Choroid plexus epithelial cell (primary cell): Measurements from ENCODE around the gene SLC25A21.
"Not testable (repeated sequence)": the region's sequence is repeated elsewhere in the genome, so short reads cannot be mapped to it uniquely, and the experiment has no call there.

Experiments
- DNase-seq: peaks from one replicate; pipeline ENCODE4 v3.0.0-alpha.2; 2010; ENCODE audit warnings: low read depth
- H3K4me3 ChIP-seq: 2 replicates; pipeline ENCODE4 v1.5.1; 2011; ENCODE audit warnings: low read depth, mild to moderate bottlenecking, control low read depth, low read length, moderate library complexity
- TF ChIP-seq, protein P1 (sequence below): conservative IDR thresholded peaks from 2 replicates; pipeline ENCODE4 v1.5.1; 2011; ENCODE audit warnings: low read depth, mild to moderate bottlenecking, control low read depth, inconsistent platforms, low read length, moderate library complexity

Gene SLC25A21

DNA sequence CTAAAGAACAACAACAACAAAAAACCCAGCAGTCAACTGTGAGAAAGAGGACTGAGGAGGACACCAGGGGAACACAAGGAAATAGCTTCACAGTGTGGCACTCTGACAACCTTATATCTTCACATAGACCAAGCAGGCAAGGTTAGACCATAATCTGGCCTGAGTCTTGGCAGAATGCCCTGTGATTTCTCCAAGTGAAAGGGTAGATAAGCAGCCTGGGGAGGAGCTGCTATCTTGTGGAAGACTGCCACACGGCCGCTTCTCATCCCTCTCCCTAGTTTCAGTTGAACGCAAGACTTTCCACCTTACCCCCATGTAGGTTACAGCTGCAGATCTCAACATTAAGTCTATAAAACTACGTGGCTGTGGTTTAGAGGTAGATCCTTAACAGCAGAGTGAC is 3.7 kb downstream of the SLC25A21 start:
- TF ChIP-seq, protein P1, sequence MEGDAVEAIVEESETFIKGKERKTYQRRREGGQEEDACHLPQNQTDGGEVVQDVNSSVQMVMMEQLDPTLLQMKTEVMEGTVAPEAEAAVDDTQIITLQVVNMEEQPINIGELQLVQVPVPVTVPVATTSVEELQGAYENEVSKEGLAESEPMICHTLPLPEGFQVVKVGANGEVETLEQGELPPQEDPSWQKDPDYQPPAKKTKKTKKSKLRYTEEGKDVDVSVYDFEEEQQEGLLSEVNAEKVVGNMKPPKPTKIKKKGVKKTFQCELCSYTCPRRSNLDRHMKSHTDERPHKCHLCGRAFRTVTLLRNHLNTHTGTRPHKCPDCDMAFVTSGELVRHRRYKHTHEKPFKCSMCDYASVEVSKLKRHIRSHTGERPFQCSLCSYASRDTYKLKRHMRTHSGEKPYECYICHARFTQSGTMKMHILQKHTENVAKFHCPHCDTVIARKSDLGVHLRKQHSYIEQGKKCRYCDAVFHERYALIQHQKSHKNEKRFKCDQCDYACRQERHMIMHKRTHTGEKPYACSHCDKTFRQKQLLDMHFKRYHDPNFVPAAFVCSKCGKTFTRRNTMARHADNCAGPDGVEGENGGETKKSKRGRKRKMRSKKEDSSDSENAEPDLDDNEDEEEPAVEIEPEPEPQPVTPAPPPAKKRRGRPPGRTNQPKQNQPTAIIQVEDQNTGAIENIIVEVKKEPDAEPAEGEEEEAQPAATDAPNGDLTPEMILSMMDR, result no peak
- no peak for DNase-seq
- H3K4me3 ChIP-seq, result no peak overlapping the region

DNA sequence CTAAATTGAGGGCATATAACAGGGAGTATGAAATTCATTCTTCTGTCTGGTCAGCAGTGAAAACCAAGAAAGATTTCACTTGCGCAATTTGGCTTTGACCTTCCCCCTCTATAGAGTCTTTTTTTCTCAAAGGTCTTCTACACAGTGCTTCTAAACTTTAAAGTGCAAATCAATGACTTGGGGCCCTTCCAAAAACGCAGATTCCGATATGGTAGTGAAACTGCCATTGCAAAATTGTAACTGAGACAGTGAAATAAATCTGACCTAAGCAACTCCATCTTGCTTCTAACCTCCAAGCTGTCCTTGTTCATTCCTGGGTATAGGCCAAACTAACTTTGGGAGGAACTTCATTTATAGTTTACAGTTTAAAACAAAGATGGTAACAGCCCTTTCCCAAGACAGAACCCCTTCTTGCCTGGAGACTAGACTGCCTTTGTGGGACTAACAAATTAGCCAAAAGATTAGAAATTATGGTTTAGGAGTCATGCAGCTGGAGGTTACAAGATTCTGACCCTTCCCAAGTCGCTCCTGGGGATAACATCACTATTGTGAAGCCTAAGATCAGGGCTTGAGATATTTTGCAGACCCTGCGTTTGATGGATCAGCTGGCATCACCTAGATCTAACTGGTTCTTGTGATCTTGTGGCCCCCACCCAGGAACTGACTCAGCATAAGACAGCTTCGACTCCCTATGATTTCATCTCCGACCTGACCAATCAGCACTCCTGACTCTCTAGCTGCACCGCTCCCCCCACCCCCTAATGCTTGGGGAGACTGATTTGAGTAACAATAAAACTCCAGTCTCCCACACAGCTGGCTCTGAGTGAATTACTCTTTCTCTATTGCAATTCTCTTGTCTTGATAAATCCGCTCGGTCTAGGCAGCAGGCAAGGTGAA is 5.0 kb downstream of the SLC25A21 start:
- TF ChIP-seq, protein P1, result no peak
- no peak overlapping the region for H3K4me3 ChIP-seq
- DNase-seq, result no peak

DNA sequence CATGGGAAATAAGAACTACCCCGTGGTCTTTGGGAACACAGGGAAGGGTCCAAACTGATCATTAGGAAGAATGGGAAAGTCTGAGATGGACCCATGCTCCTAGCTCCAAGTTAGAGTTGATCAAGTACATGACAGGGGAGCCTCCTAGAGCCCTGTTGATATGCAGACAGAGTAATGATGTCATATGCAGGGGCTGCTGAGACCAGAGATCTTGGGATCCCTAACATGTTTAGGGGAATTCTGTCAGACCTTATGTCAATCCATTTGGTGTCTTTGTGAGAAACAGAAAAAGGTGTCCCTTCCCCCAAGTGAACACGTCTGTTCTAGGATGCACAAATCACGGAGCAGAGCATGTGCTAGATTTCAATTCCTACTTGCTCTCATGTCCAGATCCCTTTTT is 6.6 kb downstream of the SLC25A21 start:
- TF ChIP-seq, protein P1, result no peak
- DNase-seq, result no peak
- H3K4me3 ChIP-seq, result no peak overlapping the region

DNA sequence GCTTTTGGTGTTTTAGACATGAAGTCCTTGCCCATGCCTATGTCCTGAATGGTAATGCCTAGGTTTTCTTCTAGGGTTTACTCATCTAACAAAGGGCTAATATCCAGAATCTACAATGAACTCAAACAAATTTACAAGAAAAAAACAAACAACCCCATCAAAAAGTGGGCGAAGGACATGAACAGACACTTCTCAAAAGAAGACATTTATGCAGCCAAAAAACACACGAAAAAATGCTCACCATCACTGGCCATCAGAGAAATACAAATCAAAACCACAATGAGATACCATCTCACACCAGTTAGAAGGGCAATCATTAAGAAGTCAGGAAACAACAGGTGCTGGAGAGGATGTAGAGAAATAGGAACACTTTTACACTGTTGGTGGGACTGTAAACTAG is 10.1 kb downstream of the SLC25A21 start:
- DNase-seq, result not testable (repeated sequence)

DNA sequence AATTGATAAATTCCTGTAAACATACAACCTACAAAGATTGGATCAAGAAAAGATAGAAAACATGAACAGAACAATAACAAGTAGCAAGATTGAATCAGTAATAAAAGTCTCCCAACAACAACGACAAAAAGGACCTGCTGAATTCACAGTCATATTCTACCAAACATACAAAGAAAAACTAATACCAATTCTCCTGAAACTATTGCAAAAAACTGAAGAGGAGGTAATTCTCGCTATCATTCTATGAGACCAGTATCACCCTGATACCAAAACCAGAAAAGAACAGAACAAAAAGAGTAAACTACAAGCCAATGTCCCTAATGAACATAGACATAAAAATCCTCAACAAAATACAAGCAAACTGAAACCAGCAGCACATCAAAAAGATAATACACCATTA is 14.4 kb downstream of the SLC25A21 start:
- no peak overlapping the region for H3K4me3 ChIP-seq
- TF ChIP-seq, protein P1, result no peak
- no peak for DNase-seq

More for the DNA sequence above, 10.1 kb downstream of the SLC25A21 start:
- H3K4me3 ChIP-seq, result not testable (repeated sequence)

DNA sequence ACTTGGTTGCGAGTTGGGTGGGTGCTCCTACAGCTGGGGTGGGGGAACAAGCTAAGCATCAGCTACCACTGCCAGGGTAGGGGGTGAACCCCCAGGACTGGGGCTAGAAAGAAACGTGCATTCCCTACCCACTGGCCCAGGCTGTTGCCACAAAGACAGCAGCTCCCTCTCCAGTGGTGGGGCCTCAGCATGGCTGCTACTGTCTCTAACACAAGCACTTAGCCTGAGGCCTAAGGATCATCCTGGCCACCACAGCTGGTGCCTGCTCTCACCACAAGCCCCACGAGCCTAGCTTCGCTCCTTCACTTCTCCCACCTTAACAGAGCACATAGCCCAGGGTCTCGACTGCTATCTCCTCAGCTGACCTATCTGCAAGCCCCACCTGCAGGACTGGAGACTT is 18.9 kb downstream of the SLC25A21 start:
- no peak overlapping the region for H3K4me3 ChIP-seq
- no peak for DNase-seq
- TF ChIP-seq, protein P1, result no peak

DNA sequence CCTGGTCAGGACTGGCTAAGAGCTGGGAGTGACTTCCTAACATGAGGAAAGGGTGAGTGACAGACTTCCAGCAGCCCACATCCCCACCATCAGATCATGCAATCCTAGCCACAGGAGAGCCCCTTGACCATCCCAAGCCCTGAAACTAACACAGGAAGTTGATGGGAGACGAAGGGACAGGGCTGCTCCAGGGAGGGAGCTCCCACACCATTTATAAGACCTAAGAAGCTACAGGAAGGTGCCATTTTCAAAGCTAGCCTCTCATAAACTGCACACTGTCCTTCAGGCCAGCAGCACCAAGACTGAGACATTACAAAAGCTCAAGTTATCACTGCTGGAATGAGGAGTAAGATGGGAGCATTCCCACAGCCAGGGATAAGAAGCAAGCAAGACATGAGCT is 19.4 kb downstream of the SLC25A21 start:
- TF ChIP-seq, protein P1, result no peak
- H3K4me3 ChIP-seq, result no peak overlapping the region
- DNase-seq, result no peak
